GM23248 (cell line): ENCODE results near the gene ZNF660.

ENCODE experiments used
- EZH2 ChIP-seq: fragments of 200-600 bp; sonication (generic); IDR thresholded peaks from 2 replicates; pipeline ENCODE4 v1.6.1; 2018; ENCODE audit warnings: antibody characterized with exemption, mild to moderate bottlenecking; ENCODE audit not compliant: insufficient read depth, poor library complexity, severe bottlenecking
- EZH2phosphoT487 ChIP-seq: fragments of 200-600 bp; sonication (generic); IDR thresholded peaks from 2 replicates; pipeline ENCODE4 v1.6.1; 2018; ENCODE audit warnings: antibody characterized with exemption, moderate library complexity, mild to moderate bottlenecking, low read depth; ENCODE audit not compliant: insufficient read depth

DNA sequence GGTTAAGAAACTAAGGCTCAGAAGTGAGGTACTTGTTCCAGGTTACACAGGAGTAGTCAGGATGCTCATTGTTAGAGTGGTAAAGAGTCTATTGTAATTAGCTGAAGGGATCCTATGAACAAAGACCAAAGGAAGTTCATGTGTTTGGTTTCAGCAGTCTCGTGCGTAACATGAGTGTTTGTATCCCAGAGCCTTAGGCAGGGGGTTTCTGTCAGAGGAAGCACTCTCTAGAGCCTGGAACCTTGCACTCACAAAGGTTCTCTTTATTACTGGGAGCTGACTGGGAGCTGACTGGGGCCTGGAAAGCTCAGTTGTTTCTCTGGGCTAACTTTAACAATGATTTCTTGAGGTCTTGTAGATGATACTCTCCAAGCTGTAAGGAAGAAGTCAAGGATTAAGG, 44.0 kb downstream of the ZNF660 start:
- TF ChIP-seq EZH2 (no peak), EZH2phosphoT487 (no peak)
